Dermis blood vessel endothelial cell (primary cell): Measurements from ENCODE around the gene HES7. TPM values are rescaled to one million over a fixed set of nuclear protein-coding genes. Genes with fewer than 3 reads are reported as not detected.
"Not testable (repeated sequence)": the region's sequence is repeated elsewhere in the genome, so short reads cannot be mapped to it uniquely, and the experiment has no call there.

Source experiments
- DNase-seq: peaks from one replicate; pipeline ENCODE4 v3.0.0; 2010
- total RNA-seq: library from RNA; depleted of rRNA; stranded (reverse); fragments of >200 nt; gene quantifications from 2 replicates; pipeline ENCODE4 v1.2.3, GENCODE V29; 2014

The HES7 gene
- total RNA-seq, result 0.09 TPM in 1 of 2 replicates, not detected in the other

GRCh38 chr17:8123695-8124349 lies at the start of gene HES7:
Gene HES7, minus strand, starts transcription at chr17:8124106. Its CDS starts 22 bp downstream, at chr17:8124084.
- DNase-seq, result no peak

GRCh38 chr17:8173056-8173870 lies 49.4 kb upstream of the HES7 start:
- peak; percentile 97 for DNase-seq

GRCh38 chr17:8170186-8170585 lies 46.3 kb upstream of the HES7 start:
- not testable (repeated sequence) for DNase-seq

GRCh38 chr17:8167526-8167925 lies 43.6 kb upstream of the HES7 start:
- no peak for DNase-seq

- no peak for DNase-seq
These were observed 42.8 kb upstream of the HES7 start for GRCh38 chr17:8166731-8167130.

GRCh38 chr17:8164815-8165131 lies 40.9 kb upstream of the HES7 start:
- DNase-seq, result no peak

- DNase-seq, result no peak
These were observed 40.3 kb upstream of the HES7 start for GRCh38 chr17:8163978-8164814.

- peak; percentile 25 for DNase-seq
These were observed 39.4 kb upstream of the HES7 start for GRCh38 chr17:8162997-8163977.

- DNase-seq, result peak; percentile 80
These were observed 38.5 kb upstream of the HES7 start, which contains the start of gene VAMP2 for GRCh38 chr17:8162233-8162996. Gene VAMP2, minus strand, starts transcription at chr17:8162948. Its CDS starts 69 bp downstream, at chr17:8162879.

GRCh38 chr17:8161289-8162232 lies 37.7 kb upstream of the HES7 start:
- no peak for DNase-seq

- DNase-seq, result no peak
These were observed 36.9 kb upstream of the HES7 start for GRCh38 chr17:8160741-8161221.

- no peak for DNase-seq
These were observed 36.3 kb upstream of the HES7 start for GRCh38 chr17:8160224-8160577.

- no peak for DNase-seq
These were observed 35.7 kb upstream of the HES7 start for GRCh38 chr17:8159459-8160223.

- DNase-seq, result no peak
These were observed 35.1 kb upstream of the HES7 start for GRCh38 chr17:8159032-8159400.

GRCh38 chr17:8158267-8159031 lies 34.5 kb upstream of the HES7 start:
- DNase-seq, result peak; percentile 96

GRCh38 chr17:8156246-8156992 lies 32.5 kb upstream of the HES7 start:
- DNase-seq, result peak; percentile 100

GRCh38 chr17:8155996-8156245 lies 32.0 kb upstream of the HES7 start:
- no peak for DNase-seq
